ENCODE measurements around the gene JAKMIP1. TPM values are rescaled to one million over a fixed set of nuclear protein-coding genes. Genes with fewer than 3 reads are reported as not detected.

Gene JAKMIP1
- total and polyA plus RNA-seq, 2 donors (not counting 1 experiment from before 2014, with no cell fraction given): 0.49 to 1.0 TPM

GRCh38 chr4:5999356-5999755, 201.0 kb downstream of the JAKMIP1 start:
- POLR2A ChIA-PET: no interaction called here
- Histone ChIP-seq H3K4me1 (ENCODE audit: control insufficient read depth in 2 of 2, insufficient read depth in 2 of 2, low read length in 2 of 2) (no peaks in the 10 kb centered on the region), H3K27me3 (replicated peaks in 1 of 4; ENCODE audit: control extremely low read depth in 1 of 4, control insufficient read depth in 3 of 4, insufficient read depth in 4 of 4, low read length in 3 of 4) (no peaks in the 10 kb centered on the region), H2AFZ (ENCODE audit: insufficient read depth, low read depth, low read length, poor library complexity, severe bottlenecking) (no peak overlapping the region), H3K4me3 (ENCODE audit: control extremely low read depth in 1 of 5, extremely low read depth in 1 of 5, insufficient read depth in 1 of 5, low read depth in 2 of 5, low read length in 4 of 5) (no peak overlapping the region), H3K9me3 (ENCODE audit: control extremely low read depth in 1 of 3, control insufficient read depth in 2 of 3, insufficient read depth in 1 of 3, low read length in 2 of 3) (peaks cover 0 to 4% (median 0%) of the 10 kb centered on the region in 3 donors), H3K36me3 (replicated peaks in 1 of 2; ENCODE audit: control extremely low read depth in 1 of 2, control insufficient read depth in 1 of 2, extremely low read depth in 1 of 2, insufficient read depth in 2 of 2, low read length in 1 of 2) (no peaks in the 10 kb centered on the region), H3K79me2 (ENCODE audit: control insufficient read depth, insufficient read depth, low read length) (no peaks in the 10 kb centered on the region), H3K27ac (ENCODE audit: low read length in 2 of 2) (no peak overlapping the region), H3K9ac (ENCODE audit: low read length) (no peak overlapping the region), H4K20me1 (ENCODE audit: control insufficient read depth, insufficient read depth, low read length, poor library complexity, severe bottlenecking) (no peaks in the 10 kb centered on the region), H3K4me2 (replicated peaks; ENCODE audit: low read depth, low read length, poor library complexity, severe bottlenecking) (no peak overlapping the region)
- CTCF ChIA-PET: interaction anchor here (1.1 to 3.2 kb wide), 3 partner anchors 10 to 328 kb away, joined by 3 to 10 read pairs (median 4); no protein-coding TSS in a partner anchor
- WGBS (ENCODE audit: insufficient coverage): 64% methylated on average over 5 of the region's 6 CpGs
- Mint-ChIP-seq H3K9me3 (ENCODE audit: insufficient read depth) (no peaks in the 10 kb centered on the region), H3K27ac (no peak overlapping the region), H3K4me3 (no peak overlapping the region), H3K4me1 (no peaks in the 10 kb centered on the region), H3K27me3 (peaks cover 16% of the 10 kb centered on the region)
- intact Hi-C loops (cut with micrococcal nuclease): no loop called here
- DNase-seq: no peak
- ATAC-seq (ENCODE audit: low read depth): no peak
- TF ChIP-seq EZH2 (IDR thresholded peaks at IDR 0.05; ENCODE audit: borderline replicate concordance, insufficient read depth, low read depth, low read length, poor library complexity, severe bottlenecking) (no peak), CTCF (IDR thresholded peaks at IDR 0.05) (no peak)

- Histone ChIP-seq H3K27ac (ENCODE audit: low read length in 2 of 2) (no peak overlapping the region), H3K27me3 (replicated peaks in 1 of 4; ENCODE audit: control extremely low read depth in 1 of 4, control insufficient read depth in 3 of 4, insufficient read depth in 4 of 4, low read length in 3 of 4) (no peaks in the 10 kb centered on the region), H3K4me2 (replicated peaks; ENCODE audit: low read depth, low read length, poor library complexity, severe bottlenecking) (no peak overlapping the region), H3K4me1 (ENCODE audit: control insufficient read depth in 2 of 2, insufficient read depth in 2 of 2, low read length in 2 of 2) (no peaks in the 10 kb centered on the region), H3K9ac (ENCODE audit: low read length) (no peak overlapping the region), H2AFZ (ENCODE audit: insufficient read depth, low read depth, low read length, poor library complexity, severe bottlenecking) (no peak overlapping the region), H3K36me3 (replicated peaks in 1 of 2; ENCODE audit: control extremely low read depth in 1 of 2, control insufficient read depth in 1 of 2, extremely low read depth in 1 of 2, insufficient read depth in 2 of 2, low read length in 1 of 2) (no peaks in the 10 kb centered on the region), H3K9me3 (ENCODE audit: control extremely low read depth in 1 of 3, control insufficient read depth in 2 of 3, insufficient read depth in 1 of 3, low read length in 2 of 3) (peaks cover 0 to 10% (median 0%) of the 10 kb centered on the region in 3 donors), H4K20me1 (ENCODE audit: control insufficient read depth, insufficient read depth, low read length, poor library complexity, severe bottlenecking) (no peaks in the 10 kb centered on the region), H3K4me3 (ENCODE audit: control extremely low read depth in 1 of 5, extremely low read depth in 1 of 5, insufficient read depth in 1 of 5, low read depth in 2 of 5, low read length in 4 of 5) (no peak overlapping the region), H3K79me2 (ENCODE audit: control insufficient read depth, insufficient read depth, low read length) (no peaks in the 10 kb centered on the region)
- intact Hi-C loops (cut with micrococcal nuclease): no loop called here
- Mint-ChIP-seq H3K27ac (no peak overlapping the region), H3K4me3 (no peak overlapping the region), H3K9me3 (ENCODE audit: insufficient read depth) (no peaks in the 10 kb centered on the region), H3K4me1 (no peaks in the 10 kb centered on the region), H3K27me3 (peaks cover 16% of the 10 kb centered on the region)
- ChIA-PET CTCF (interaction anchor here (0.6 to 3.2 kb wide), 12 partner anchors 9 to 332 kb away, joined by 3 to 10 read pairs (median 3); no protein-coding TSS in a partner anchor), POLR2A (no interaction called here)
- DNase-seq (peak; percentile 42), ATAC-seq (ENCODE audit: low read depth) (no peak)
- 6% methylated on average over 8 of the region's 9 CpGs for WGBS (ENCODE audit: insufficient coverage)
- TF ChIP-seq CTCF (IDR thresholded peaks at IDR 0.05): peak; percentile 85
- no peak for TF ChIP-seq EZH2 (IDR thresholded peaks at IDR 0.05; ENCODE audit: borderline replicate concordance, insufficient read depth, low read depth, low read length, poor library complexity, severe bottlenecking)
Measured at GRCh38 chr4:5998333-5998936, 201.9 kb downstream of the JAKMIP1 start.
